ENCODE data around the gene CHST12.
"Not testable (repeated sequence)": the region's sequence is repeated elsewhere in the genome, so short reads cannot be mapped to it uniquely, and the experiment has no call there.

The CHST12 gene

GRCh38 chr7:2386964-2387669, 16.3 kb upstream of the CHST12 start:
- peaks cover 21% of the 10 kb centered on the region for H3K36me3 Mint-ChIP-seq
- H3K27ac Mint-ChIP-seq = no peak overlapping the region
- H3K27me3 Mint-ChIP-seq = no peaks in the 10 kb centered on the region
- ATAC-seq = no peak
- H3K9me3 Mint-ChIP-seq = no peaks in the 10 kb centered on the region
- no peak overlapping the region for H3K4me3 Mint-ChIP-seq
- H3K4me1 Mint-ChIP-seq = peaks cover 5% of the 10 kb centered on the region

GRCh38 chr7:2387897-2388636, 15.3 kb upstream of the CHST12 start:
- Mint-ChIP-seq H3K9me3 (no peaks in the 10 kb centered on the region), H3K27ac (no peak overlapping the region), H3K36me3 (peaks cover 14% of the 10 kb centered on the region), H3K27me3 (no peaks in the 10 kb centered on the region), H3K4me1 (peaks cover 7% of the 10 kb centered on the region), H3K4me3 (no peak overlapping the region)
- ATAC-seq = no peak

- Mint-ChIP-seq H3K9me3 (no peaks in the 10 kb centered on the region), H3K4me1 (peaks cover 12% of the 10 kb centered on the region), H3K4me3 (no peak overlapping the region), H3K27ac (no peak overlapping the region), H3K36me3 (peaks cover 14% of the 10 kb centered on the region), H3K27me3 (no peaks in the 10 kb centered on the region)
- ATAC-seq = no peak
Measured at GRCh38 chr7:2388637-2388954, 14.8 kb upstream of the CHST12 start.

GRCh38 chr7:2390020-2390816, 13.2 kb upstream of the CHST12 start:
- ATAC-seq, H3K4me1 Mint-ChIP-seq: not testable (repeated sequence)

GRCh38 chr7:2393706-2394105, 9.7 kb upstream of the CHST12 start:
- no peaks in the 10 kb centered on the region for H3K36me3 Mint-ChIP-seq
- no peak for ATAC-seq
- peak overlapping the region; percentile 67 for H3K27ac Mint-ChIP-seq
- H3K9me3 Mint-ChIP-seq = peaks cover 3% of the 10 kb centered on the region
- peaks cover 9% of the 10 kb centered on the region for H3K4me1 Mint-ChIP-seq
- no peak overlapping the region for H3K4me3 Mint-ChIP-seq
- H3K27me3 Mint-ChIP-seq = no peaks in the 10 kb centered on the region

More at GRCh38 chr7:2390020-2390816, 13.2 kb upstream of the CHST12 start:
- not testable (repeated sequence) for H3K27ac Mint-ChIP-seq, H3K27me3 Mint-ChIP-seq, H3K9me3 Mint-ChIP-seq, H3K4me3 Mint-ChIP-seq, H3K36me3 Mint-ChIP-seq

GRCh38 chr7:2394566-2395082, 8.8 kb upstream of the CHST12 start:
- Mint-ChIP-seq H3K4me1 (peaks cover 12% of the 10 kb centered on the region), H3K27ac (no peak overlapping the region), H3K36me3 (no peaks in the 10 kb centered on the region), H3K27me3 (no peaks in the 10 kb centered on the region), H3K4me3 (no peak overlapping the region), H3K9me3 (peaks cover 3% of the 10 kb centered on the region)
- no peak for ATAC-seq

- peaks cover 16% of the 10 kb centered on the region for H3K4me1 Mint-ChIP-seq
- no peak for ATAC-seq
- H3K27me3 Mint-ChIP-seq = no peaks in the 10 kb centered on the region
- H3K36me3 Mint-ChIP-seq = no peaks in the 10 kb centered on the region
- peaks cover 3% of the 10 kb centered on the region for H3K9me3 Mint-ChIP-seq
- no peak overlapping the region for H3K27ac Mint-ChIP-seq
- H3K4me3 Mint-ChIP-seq = no peak overlapping the region
Measured at GRCh38 chr7:2398506-2398905, 4.9 kb upstream of the CHST12 start.

GRCh38 chr7:2399848-2400587, 3.4 kb upstream of the CHST12 start:
- Mint-ChIP-seq H3K27ac (peak overlapping the region; percentile 34), H3K36me3 (no peaks in the 10 kb centered on the region), H3K4me3 (no peak overlapping the region)

GRCh38 chr7:2402687-2403013, 761 bp upstream of the CHST12 start:
- Mint-ChIP-seq H3K4me1 (peaks cover 46% of the 10 kb centered on the region), H3K27ac (no peak overlapping the region), H3K36me3 (no peaks in the 10 kb centered on the region), H3K27me3 (no peaks in the 10 kb centered on the region), H3K4me3 (peak overlapping the region; percentile 84), H3K9me3 (no peaks in the 10 kb centered on the region)
- ATAC-seq = no peak

More at GRCh38 chr7:2399848-2400587, 3.4 kb upstream of the CHST12 start:
- H3K27me3 Mint-ChIP-seq = no peaks in the 10 kb centered on the region
- H3K9me3 Mint-ChIP-seq = peaks cover 3% of the 10 kb centered on the region
- no peak for ATAC-seq
- H3K4me1 Mint-ChIP-seq = peaks cover 23% of the 10 kb centered on the region

- peak overlapping the region; percentile 76 for H3K4me3 Mint-ChIP-seq
- H3K4me1 Mint-ChIP-seq = peaks cover 56% of the 10 kb centered on the region
- peak overlapping the region; percentile 82 for H3K27ac Mint-ChIP-seq
- ATAC-seq = peak; percentile 55
- no peaks in the 10 kb centered on the region for H3K36me3 Mint-ChIP-seq
- H3K27me3 Mint-ChIP-seq = no peaks in the 10 kb centered on the region
- no peaks in the 10 kb centered on the region for H3K9me3 Mint-ChIP-seq
Measured at GRCh38 chr7:2403718-2404648, 572 bp downstream of the CHST12 start.

GRCh38 chr7:2404714-2405119, 1.3 kb downstream of the CHST12 start:
- no peak for ATAC-seq
- Mint-ChIP-seq H3K4me1 (peaks cover 59% of the 10 kb centered on the region), H3K27me3 (no peaks in the 10 kb centered on the region), H3K36me3 (no peaks in the 10 kb centered on the region), H3K9me3 (no peaks in the 10 kb centered on the region), H3K27ac (peak overlapping the region; percentile 82), H3K4me3 (peak overlapping the region; percentile 76)

GRCh38 chr7:2405201-2405600, 1.8 kb downstream of the CHST12 start:
- no peaks in the 10 kb centered on the region for H3K36me3 Mint-ChIP-seq

GRCh38 chr7:2405601-2406345, 2.4 kb downstream of the CHST12 start:
- Mint-ChIP-seq H3K4me1 (peaks cover 63% of the 10 kb centered on the region), H3K9me3 (no peaks in the 10 kb centered on the region), H3K27ac (peak overlapping the region; percentile 82), H3K4me3 (peak overlapping the region; percentile 76), H3K27me3 (no peaks in the 10 kb centered on the region), H3K36me3 (no peaks in the 10 kb centered on the region)
- ATAC-seq = peak; percentile 61

More at GRCh38 chr7:2405201-2405600, 1.8 kb downstream of the CHST12 start:
- peak overlapping the region; percentile 82 for H3K27ac Mint-ChIP-seq
- peak overlapping the region; percentile 76 for H3K4me3 Mint-ChIP-seq
- H3K9me3 Mint-ChIP-seq = no peaks in the 10 kb centered on the region
- ATAC-seq = no peak
- peaks cover 58% of the 10 kb centered on the region for H3K4me1 Mint-ChIP-seq
- no peaks in the 10 kb centered on the region for H3K27me3 Mint-ChIP-seq
